ENCODE data around the gene LTBP4.
A peak's percentile ranks its signal among the peaks of the same experiment; 100 is the strongest.

LTBP4 gene

GRCh38 chr19:40662925-40663694 is 61.9 kb downstream of the LTBP4 start:
- DNase-seq: peak; percentile 96
- ATAC-seq: peak; percentile 87

GRCh38 chr19:40663695-40664692 is 62.8 kb downstream of the LTBP4 start:
- ATAC-seq (peak; percentile 11), DNase-seq (peak; percentile 43)

GRCh38 chr19:40666803-40667438 is 65.8 kb downstream of the LTBP4 start:
- DNase-seq (no peak), ATAC-seq (no peak)

GRCh38 chr19:40667602-40668001 is 66.4 kb downstream of the LTBP4 start:
- ATAC-seq (no peak), DNase-seq (no peak)

GRCh38 chr19:40668991-40669614 is 67.9 kb downstream of the LTBP4 start:
- ATAC-seq: no peak
- DNase-seq: no peak

GRCh38 chr19:40671404-40671803 is 70.2 kb downstream of the LTBP4 start:
- DNase-seq (no peak), ATAC-seq (no peak)

GRCh38 chr19:40672038-40672437 is 70.9 kb downstream of the LTBP4 start:
- DNase-seq (no peak), ATAC-seq (no peak)

GRCh38 chr19:40672573-40673299 is 71.6 kb downstream of the LTBP4 start:
- DNase-seq (no peak), ATAC-seq (no peak)

- DNase-seq (no peak), ATAC-seq (no peak)
Observed at GRCh38 chr19:40673397-40673796, 72.2 kb downstream of the LTBP4 start.

- ATAC-seq: no peak
- no peak for DNase-seq
Observed at GRCh38 chr19:40674291-40674690, 73.1 kb downstream of the LTBP4 start.

- DNase-seq (no peak), ATAC-seq (no peak)
Observed at GRCh38 chr19:40677156-40677555, 76.0 kb downstream of the LTBP4 start.
